GM19351 (cell line): ENCODE data around the gene RAI14.
"Not testable (repeated sequence)": the region's sequence is repeated elsewhere in the genome, so short reads cannot be mapped to it uniquely, and the experiment has no call there.

Source experiments
- ATAC-seq: cut with Tn5 transposase; IDR thresholded peaks from one replicate; pipeline ENCODE4 v1.9.1; 2021; ENCODE audit warnings: mild to moderate bottlenecking, moderate library complexity; ENCODE audit not compliant: unreplicated experiment

RAI14 gene

DNA sequence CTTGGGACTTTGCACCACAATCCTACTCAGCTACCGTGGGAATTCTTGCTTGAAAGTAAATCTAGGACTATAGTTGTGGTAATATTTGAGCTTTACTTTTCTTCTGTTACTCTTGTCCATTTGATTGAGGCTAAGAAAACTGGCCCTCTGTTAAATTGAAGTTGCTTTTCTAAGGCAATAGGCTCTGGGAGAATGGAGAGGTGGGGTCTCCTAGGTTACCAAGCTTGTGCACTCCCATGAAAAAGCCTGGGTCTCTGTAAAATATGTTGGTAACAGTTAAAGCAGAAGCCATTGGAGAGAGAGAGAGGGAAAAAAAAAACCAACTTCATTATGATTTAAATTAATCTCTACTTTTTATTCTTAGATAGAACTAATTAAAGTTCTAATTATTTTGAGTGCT lies 68.6 kb downstream of the RAI14 start:
- no peak for ATAC-seq

- ATAC-seq = not testable (repeated sequence)
Observed at GRCh38 chr5:34727166-34727749, 71.1 kb downstream of the RAI14 start.

GRCh38 chr5:34728236-34728635 lies 72.1 kb downstream of the RAI14 start:
- ATAC-seq = no peak

- ATAC-seq = no peak
Observed at GRCh38 chr5:34731435-34732232, 75.5 kb downstream of the RAI14 start.

DNA sequence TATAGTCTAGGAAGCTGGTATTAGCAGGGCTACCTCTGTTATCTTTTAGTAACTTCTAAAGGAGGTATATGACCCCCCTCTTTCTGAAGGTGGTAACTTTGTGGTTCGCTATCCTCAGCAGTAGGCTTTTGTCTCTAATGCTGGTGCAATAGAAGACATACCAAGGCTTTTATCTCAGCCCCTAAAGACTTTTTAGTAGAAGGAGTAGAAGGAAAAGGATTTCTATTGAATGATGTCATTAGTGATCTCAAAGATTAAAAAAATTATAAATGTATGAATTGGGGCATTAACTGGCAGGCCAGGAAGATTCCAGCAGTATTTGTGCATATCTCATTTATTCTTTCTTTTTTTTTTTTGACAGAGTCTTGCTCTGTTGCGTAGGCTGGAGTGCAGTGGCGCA lies 78.2 kb downstream of the RAI14 start:
- no peak for ATAC-seq

- ATAC-seq = no peak
Observed at GRCh38 chr5:34735491-34736426, 79.6 kb downstream of the RAI14 start.

DNA sequence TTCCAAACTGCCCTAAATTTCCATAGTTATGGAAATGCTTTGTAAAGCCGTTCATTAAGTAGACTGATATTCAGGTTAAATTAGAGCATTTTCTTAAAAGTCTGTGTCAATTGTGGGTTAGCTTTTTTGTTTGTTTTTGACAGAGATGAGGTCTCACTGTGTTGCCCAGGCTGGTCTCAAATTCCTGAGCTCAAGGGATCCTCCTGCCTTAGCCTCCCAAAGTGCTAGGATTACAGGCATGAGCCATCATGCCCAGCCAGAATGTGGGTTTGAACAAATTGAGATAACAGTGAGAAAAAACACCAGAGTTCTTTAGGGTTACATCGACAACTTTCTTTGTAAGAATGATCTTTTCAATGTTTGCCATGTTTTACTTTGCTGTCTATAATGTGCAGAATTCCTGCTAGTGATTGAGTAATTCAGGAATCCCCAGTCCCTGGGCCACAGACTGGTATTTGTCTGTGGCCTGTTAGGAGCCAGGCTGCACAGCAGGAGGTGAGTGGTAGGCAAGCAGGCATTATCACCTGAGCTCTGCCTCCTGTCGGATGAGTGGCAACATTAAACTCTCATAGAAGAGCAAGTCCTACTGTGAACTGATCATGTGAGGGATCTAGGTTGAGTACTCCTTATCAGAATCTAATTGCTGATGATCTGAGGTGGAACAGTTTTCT lies 80.5 kb downstream of the RAI14 start:
- ATAC-seq = no peak

DNA sequence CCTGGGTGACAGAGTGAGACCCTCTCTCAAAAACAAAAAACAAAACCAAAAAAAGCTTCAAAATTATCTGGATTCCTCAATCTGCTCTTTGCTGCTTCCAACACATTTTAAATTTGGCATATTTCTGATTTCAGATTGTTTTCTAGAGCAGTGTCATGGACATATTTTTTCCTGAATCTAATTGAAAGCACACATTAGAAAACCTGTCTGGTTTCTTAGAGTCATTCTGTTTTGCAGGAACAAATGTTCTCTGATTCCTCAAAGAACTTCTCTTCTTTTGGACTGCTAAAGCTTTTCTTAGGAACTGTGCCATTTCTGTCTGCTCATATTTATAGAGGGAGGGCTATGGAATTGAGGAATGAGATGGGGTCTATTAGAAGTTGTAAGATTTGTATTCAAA lies 81.6 kb downstream of the RAI14 start:
- ATAC-seq = no peak

GRCh38 chr5:34738381-34738780 lies 82.3 kb downstream of the RAI14 start:
- no peak for ATAC-seq

- no peak for ATAC-seq
Observed at GRCh38 chr5:34740389-34740806, 84.3 kb downstream of the RAI14 start.

DNA sequence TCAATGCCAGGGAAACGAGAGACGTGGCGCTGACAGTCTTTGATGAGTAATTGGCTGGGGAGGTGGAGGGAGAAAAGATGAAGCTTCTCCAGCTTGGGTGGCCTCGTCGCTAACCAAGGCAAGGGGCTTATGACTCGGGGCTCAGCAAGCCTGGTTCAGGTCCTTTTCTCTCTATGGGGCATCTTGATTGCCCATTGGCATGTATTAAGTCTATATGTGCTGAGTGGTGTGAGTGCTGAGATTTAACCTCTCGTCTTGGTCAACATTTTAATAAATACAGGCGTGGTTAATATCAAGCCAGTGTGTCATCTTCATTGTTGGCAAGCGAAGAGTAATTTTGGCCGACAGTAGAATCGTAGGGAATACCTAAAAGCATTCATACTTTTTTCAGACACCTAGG lies 85.9 kb downstream of the RAI14 start:
- ATAC-seq = no peak

DNA sequence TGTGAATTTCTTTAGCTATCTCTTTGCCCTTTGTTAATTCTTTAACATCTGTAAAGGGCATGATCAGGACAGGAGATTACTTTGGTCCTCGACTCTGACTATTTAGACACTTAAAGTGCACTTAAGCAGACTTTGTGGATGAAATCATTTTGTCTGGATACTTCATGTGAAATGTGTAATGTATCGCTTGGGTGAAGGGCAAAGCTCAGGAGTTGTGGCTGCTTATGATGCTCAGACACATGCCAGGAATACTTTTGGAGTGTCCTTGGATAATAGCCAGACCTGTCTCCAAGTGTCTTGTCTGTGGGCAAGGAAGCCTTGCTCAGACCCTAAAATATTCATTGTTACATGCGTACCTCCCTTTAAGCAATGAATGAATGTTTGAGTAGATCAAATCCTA lies 87.8 kb downstream of the RAI14 start:
- no peak for ATAC-seq

GRCh38 chr5:34748431-34748830 lies 92.3 kb downstream of the RAI14 start:
- no peak for ATAC-seq

- no peak for ATAC-seq
Observed at GRCh38 chr5:34749431-34749873, 93.3 kb downstream of the RAI14 start.

DNA sequence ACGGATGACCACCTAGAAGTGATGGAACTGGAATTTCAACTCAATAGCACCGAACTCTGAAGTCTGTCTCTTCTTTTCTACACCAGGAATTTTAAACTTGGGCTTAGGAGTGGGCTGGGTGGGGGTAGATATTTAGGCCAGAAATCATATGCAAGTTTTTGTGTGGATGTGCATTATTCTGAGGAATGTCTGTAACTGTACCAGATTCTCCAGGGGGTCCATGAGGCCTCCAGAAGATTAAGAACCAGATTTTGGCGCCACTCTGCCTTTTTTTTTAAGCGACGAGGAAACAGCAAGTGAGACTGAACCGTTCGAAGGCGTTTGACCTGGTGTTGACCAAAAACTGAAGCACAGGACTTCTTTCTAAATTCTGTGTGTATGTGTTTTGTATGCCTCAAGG lies 94.1 kb downstream of the RAI14 start:
- ATAC-seq = no peak

DNA sequence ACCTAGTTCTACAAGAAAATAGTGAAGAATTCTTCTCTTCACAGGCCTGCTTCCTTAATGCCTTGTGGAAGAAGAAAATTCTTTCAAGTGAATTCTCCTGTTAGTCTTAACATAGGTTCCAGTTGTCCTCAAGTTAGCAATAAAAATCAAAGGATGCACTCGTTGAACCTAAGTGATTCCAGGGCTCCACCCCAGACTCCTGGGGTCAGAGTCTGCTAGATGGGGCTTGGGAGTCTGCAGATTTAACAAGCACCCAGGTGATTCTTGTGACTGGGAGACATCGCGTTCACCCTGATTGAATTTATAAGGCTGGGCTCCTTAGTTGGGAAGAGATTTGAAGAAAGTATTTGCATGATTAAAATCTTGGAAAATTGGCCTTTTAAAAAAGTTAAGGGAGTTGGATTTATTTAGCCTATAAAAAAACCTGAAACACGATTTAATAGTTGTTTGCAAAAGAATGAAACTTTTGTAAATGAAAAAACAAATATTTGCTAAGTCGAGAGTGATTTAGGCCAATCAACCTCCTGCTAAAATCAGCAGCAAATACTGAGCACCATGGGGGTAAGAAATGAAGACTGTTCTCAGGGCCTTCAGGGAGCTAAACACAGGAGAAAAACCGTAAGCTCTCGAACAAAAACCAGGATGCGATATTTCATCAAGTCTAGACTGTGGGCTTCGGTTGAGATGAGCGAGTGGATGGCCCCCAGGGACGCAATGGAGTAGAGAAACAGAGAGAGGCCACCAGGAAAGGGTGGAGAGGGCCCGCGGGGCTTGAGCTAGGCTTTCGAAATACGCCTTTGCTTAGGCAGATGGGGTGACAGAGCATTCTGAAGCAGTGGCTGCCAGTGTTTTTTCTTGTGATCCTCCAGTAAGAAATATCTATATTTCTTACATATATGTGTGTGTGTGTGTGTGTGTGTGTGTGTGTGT lies 95.9 kb downstream of the RAI14 start:
- no peak for ATAC-seq

GRCh38 chr5:34753236-34753635 lies 97.1 kb downstream of the RAI14 start:
- ATAC-seq = not testable (repeated sequence)

GRCh38 chr5:34755926-34756325 lies 99.8 kb downstream of the RAI14 start:
- no peak for ATAC-seq

DNA sequence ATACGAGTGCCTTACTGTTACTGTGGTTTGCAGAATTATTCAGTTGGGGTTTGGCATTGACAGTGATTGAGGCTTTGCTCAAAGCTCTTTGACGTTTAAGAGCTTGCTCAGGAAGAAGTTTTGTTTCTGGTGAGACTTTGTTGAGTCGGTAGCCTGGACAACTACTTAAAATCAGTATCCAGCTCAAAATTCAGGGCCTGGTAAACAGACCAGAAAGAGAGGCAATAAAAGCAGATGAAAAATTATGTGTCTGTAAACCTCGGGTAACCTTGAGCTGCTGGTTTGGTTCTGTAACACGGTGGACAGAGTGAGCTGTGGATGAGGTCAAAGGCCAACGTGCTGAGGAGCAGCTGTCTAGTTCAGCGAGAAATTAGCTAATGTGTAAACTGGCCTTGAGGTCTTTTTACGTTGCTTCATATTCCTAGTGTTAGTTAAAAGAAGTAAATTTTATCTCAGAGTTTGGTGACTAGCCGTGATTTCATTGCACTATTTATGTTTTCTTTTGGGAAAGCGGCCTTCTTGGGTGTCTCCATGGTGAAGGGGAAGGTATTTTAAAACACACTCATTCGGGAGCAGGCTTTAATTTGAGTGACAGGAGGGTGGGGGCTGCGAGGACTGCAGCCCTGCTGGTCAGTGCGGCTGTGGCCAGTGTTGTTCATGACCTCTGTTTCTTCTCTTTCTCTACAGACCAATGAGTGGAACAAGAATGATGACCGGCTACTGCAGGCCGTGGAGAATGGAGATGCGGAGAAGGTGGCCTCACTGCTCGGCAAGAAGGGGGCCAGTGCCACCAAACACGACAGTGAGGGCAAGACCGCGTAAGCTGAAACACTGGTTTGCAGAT lies 100.9 kb downstream of the RAI14 start:
- ATAC-seq = no peak
